ENCODE results near the gene WDR70.

Gene WDR70

DNA sequence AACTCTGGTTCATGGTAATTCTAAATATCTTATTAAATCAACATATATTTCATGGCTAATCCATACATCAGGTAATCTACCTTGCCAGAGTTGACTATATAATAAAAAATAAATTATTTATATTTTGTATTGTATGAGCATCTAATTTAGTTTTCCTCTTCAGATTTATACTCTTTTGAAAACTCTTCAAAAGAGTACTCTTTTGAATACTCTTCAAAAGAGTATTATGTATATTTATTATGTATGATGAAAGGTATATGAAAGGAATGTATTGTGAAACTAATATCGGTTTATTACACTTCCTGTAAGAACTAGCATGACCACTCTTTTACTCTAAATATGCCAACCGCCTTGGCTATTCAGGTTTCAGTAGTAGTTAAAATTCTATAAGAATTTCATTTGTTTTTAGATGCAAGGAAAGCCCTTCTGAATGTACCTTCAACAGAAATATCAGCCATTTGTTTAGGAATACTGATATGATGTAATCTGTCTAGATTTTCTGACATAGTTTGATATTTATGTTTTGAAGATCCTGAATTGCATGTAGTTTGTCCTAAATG is 178.7 kb downstream of the WDR70 start:
- H3K9me3 Mint-ChIP-seq = peaks cover 13% of the 10 kb centered on the region
- H3K27ac Mint-ChIP-seq = no peak overlapping the region
- no peaks in the 10 kb centered on the region for H3K27me3 Mint-ChIP-seq (ENCODE audit: low read depth)
- TF ChIP-seq CTCF (IDR thresholded peaks at IDR 0.05; ENCODE audit: unreplicated experiment in 3 of 3) = no peak
- H3K4me3 Mint-ChIP-seq = no peak overlapping the region
- peaks cover 12% of the 10 kb centered on the region for H3K36me3 Mint-ChIP-seq (ENCODE audit: low read depth)
- H3K4me1 Mint-ChIP-seq = peaks cover 13% of the 10 kb centered on the region

DNA sequence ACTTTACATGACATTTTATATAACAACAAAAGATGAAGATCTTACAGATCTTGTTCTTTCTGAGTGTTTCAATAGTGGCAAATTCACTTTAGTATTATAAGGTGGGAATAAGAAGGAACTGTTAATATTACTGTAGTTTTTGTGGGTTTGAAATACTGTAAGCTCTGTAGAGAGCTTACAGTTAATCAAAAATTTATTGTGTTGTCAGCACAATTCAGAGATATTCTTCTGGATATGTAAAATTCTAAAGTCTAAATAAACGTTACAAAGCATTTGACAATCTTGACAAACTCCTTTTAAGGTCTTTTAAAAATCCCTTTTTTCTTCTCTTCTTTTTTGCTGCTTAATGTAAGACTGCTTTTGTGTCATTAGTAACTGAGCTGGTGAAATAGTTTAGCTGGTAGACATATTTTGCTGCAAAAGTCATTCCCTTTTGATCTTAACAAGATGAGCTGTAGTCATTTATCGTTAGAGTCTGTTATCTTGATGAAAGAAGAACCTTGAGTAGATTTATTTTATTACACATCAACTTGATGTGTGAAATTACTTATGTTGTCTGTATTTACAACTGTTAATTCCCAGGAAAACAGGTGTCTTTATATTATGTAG is 186.0 kb downstream of the WDR70 start:
- no peak overlapping the region for H3K4me3 Mint-ChIP-seq
- H3K9me3 Mint-ChIP-seq = peaks cover 3% of the 10 kb centered on the region
- no peaks in the 10 kb centered on the region for H3K27me3 Mint-ChIP-seq (ENCODE audit: low read depth)
- H3K4me1 Mint-ChIP-seq = peaks cover 35% of the 10 kb centered on the region
- H3K27ac Mint-ChIP-seq = no peak overlapping the region
- no peak for TF ChIP-seq CTCF (IDR thresholded peaks at IDR 0.05; ENCODE audit: unreplicated experiment in 3 of 3)
- H3K36me3 Mint-ChIP-seq (ENCODE audit: low read depth) = peaks cover 12% of the 10 kb centered on the region

DNA sequence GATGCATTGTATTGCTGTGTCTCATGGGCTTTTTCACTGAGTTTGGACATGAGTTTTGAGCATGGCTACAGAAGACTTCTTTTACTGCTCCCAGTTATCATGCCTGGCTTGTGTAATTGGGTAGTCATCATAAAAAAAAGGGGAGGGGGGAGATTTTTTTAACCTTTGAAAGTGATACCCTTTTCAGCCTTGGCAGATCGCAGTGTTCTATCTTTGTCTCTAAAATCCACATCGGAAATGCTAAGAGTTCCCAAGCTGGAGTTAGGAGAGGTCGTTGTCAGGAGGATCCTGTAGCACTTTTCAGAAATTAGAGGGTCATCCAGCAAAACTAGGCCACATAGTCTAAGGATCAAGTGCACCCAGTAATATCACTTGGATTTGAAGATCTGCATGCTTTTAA is 188.4 kb downstream of the WDR70 start:
- Mint-ChIP-seq H3K27me3 (ENCODE audit: low read depth) (no peaks in the 10 kb centered on the region), H3K4me1 (peaks cover 30% of the 10 kb centered on the region), H3K4me3 (peak overlapping the region in 1 of 3 experiments; percentile 10), H3K9me3 (no peaks in the 10 kb centered on the region), H3K27ac (no peak overlapping the region), H3K36me3 (ENCODE audit: low read depth) (peaks cover 4% of the 10 kb centered on the region)
- no peak for TF ChIP-seq CTCF (IDR thresholded peaks at IDR 0.05; ENCODE audit: unreplicated experiment in 3 of 3)

GRCh38 chr5:37568018-37568753 is 189.1 kb downstream of the WDR70 start:
- H3K36me3 Mint-ChIP-seq (ENCODE audit: low read depth) = peaks cover 4% of the 10 kb centered on the region
- no peak overlapping the region for H3K27ac Mint-ChIP-seq
- no peaks in the 10 kb centered on the region for H3K27me3 Mint-ChIP-seq (ENCODE audit: low read depth)
- peaks cover 30% of the 10 kb centered on the region for H3K4me1 Mint-ChIP-seq
- no peak for TF ChIP-seq CTCF (IDR thresholded peaks at IDR 0.05; ENCODE audit: unreplicated experiment in 3 of 3)
- H3K4me3 Mint-ChIP-seq = no peak overlapping the region
- H3K9me3 Mint-ChIP-seq = no peaks in the 10 kb centered on the region

DNA sequence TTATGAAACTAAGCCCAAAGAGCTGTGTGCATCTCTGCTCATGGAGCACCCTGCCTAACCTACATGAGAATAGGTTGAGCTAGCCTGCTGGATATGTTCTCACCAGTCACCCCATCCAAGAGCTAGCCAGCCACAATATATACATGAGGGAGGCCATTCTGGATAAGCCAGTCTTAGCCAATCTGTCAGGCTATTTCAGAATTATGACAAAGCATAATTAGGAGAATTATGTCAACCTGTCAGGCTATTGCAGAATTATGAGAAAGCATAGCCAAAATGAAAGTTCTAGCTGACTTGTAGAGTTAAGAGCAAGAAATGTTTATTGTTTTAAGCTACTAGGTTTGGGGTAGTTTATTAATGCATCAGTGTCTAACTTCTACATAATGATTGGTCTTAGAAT is 189.8 kb downstream of the WDR70 start:
- Mint-ChIP-seq H3K27me3 (ENCODE audit: low read depth) (no peaks in the 10 kb centered on the region), H3K9me3 (no peaks in the 10 kb centered on the region), H3K4me3 (no peak overlapping the region), H3K27ac (no peak overlapping the region), H3K4me1 (peaks cover 30% of the 10 kb centered on the region), H3K36me3 (ENCODE audit: low read depth) (peaks cover 4% of the 10 kb centered on the region)
- no peak for TF ChIP-seq CTCF (IDR thresholded peaks at IDR 0.05; ENCODE audit: unreplicated experiment in 3 of 3)

Data from nephron (organoid).